Stomach (tissue), 9 donors: ENCODE measurements around the gene MAGEB1. TPM values are rescaled to one million over a fixed set of nuclear protein-coding genes. Genes with fewer than 3 reads are reported as not detected.
A peak's percentile ranks its signal among the peaks of the same experiment; 100 is the strongest.

Experiments used
- DNase-seq, 2 donors: peaks; one replicate each; pipeline versions ENCODE4 v3.0.0 to v3.0.0-alpha.2; 2013 to 2019
- H3K27ac ChIP-seq, 5 donors: fragments of 200-600 bp in 4 of 5; sonication (generic) in 4 of 5; one replicate each; pipeline ENCODE4 v1.5.1; 2013 to 2019; ENCODE audit warnings: mild to moderate bottlenecking in 1 of 5, moderate library complexity in 1 of 5
- H3K27me3 ChIP-seq, 3 donors: fragments of 200-600 bp; sonication (generic); one replicate each; pipeline ENCODE4 v1.5.1; 2017 to 2019; ENCODE audit warnings: mixed run types in 1 of 3
- H3K36me3 ChIP-seq, 4 donors: fragments of 200-600 bp; sonication (generic); 1 replicate in 3 of 4; 2 replicates in 1 of 4; pipeline ENCODE4 v1.5.1; 2016 to 2019
- H3K4me1 ChIP-seq, 4 donors: fragments of 200-600 bp; sonication (generic); one replicate each; pipeline ENCODE4 v1.5.1; 2016 to 2019
- H3K4me3 ChIP-seq, 4 donors: fragments of 200-600 bp; sonication (generic) in 3 of 4; one replicate each; pipeline ENCODE4 v1.5.1; 2016 to 2019; ENCODE audit warnings: mild to moderate bottlenecking in 1 of 4
- H3K9me3 ChIP-seq, 4 donors: fragments of 200-600 bp; sonication (generic); one replicate each; pipeline ENCODE4 v1.5.1; 2016 to 2019
- CTCF ChIP-seq, 7 experiments: fragments of 450-650 bp in 4 of 7; fragments of 200-600 bp in 3 of 7; sonication (generic) in 3 of 7; IDR thresholded peaks; one replicate each; pipeline ENCODE4 v1.5.1; 2016 to 2019; ENCODE audit warnings: antibody characterized with exemption in 7 of 7, control low read depth in 2 of 7, mild to moderate bottlenecking in 1 of 7
- EP300 ChIP-seq: sonication (generic); formaldehyde crosslinking; IDR thresholded peaks from one replicate; pipeline ENCODE4 v1.6.1; 2017; ENCODE audit warnings: antibody characterized with exemption
- POLR2A ChIP-seq, 4 donors: fragments of 450-650 bp; IDR thresholded peaks; one replicate each; pipeline ENCODE4 v1.6.1; 2016; ENCODE audit warnings: antibody characterized with exemption in 4 of 4, control low read depth in 2 of 4, mild to moderate bottlenecking in 1 of 4, moderate library complexity in 1 of 4
- POLR2AphosphoS5 ChIP-seq, 3 donors: sonication (generic); formaldehyde crosslinking; IDR thresholded peaks; one replicate each; pipeline ENCODE4 v1.6.1; 2016; ENCODE audit warnings: antibody characterized with exemption in 3 of 3
- WGBS, 5 donors: extraction: QIAGEN DNeasy Blood & Tissue Kit in 3 of 5; methylation state at CpG; one replicate each; pipeline versions ENCODE4 v1.1.5 to v1.1.7; 2013 to 2018; 5-methylcytosine and 5-hydroxymethylcytosine counted together
- intact Hi-C: fragments of 100-400 bp; cut with DNase I; formaldehyde crosslinking; loops from one replicate; pipeline ENCODE4 v1.15.1; 2023; ENCODE audit warnings: low total_unique reads
- polyA plus RNA-seq, 3 donors: library from polyadenylated mRNA; stranded (reverse); fragments of 200-250 nt; gene quantifications; one replicate each; pipeline ENCODE4 v1.2.3, GENCODE V29; 2013
- total RNA-seq, 5 donors: library from RNA; depleted of rRNA; stranded (reverse); fragments of >200 nt; gene quantifications; one replicate each; pipeline versions ENCODE4 v1.1.0 to v1.2.3, GENCODE V29; 2014 to 2016
- donor health status: healthy with polysubstance abuse.
- donor health status: Bipolar disorder and iron deficiency.
- donor health status: healthy.

MAGEB1 gene
- total and polyA plus RNA-seq, 8 donors: not detected

GRCh38 chrX:30278365-30278764, 31.4 kb downstream of the MAGEB1 start:
- intact Hi-C loops: loop anchor here (10.0 kb wide), 1 partner anchor 226 kb away; no protein-coding TSS in a partner anchor
- 46 to 90% (median 87%) methylated on average over 1 of the region's 1 CpG for whole genome bisulfite sequencing, 5 donors

DNA sequence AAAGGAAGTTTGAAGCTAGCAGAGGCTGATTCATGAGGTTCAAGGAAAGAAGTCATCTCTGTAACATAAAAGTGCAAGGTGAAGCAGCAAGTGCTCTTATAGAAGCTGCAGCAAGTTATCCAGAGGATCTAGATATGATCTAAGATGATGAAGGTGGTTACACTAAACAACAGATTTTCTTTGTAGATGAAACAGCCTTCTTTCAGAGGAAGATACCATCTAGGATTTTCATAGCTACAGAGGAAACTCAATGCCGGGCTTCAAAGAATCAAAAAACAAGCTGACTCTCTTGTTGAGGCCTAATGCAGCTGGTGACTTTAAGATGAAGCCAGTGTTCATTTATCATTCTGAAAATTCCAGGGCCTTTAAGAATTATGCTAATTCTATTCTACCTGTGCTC, 33.5 kb downstream of the MAGEB1 start:
- TF ChIP-seq EP300: no peak
- TF ChIP-seq POLR2A (IDR thresholded peaks at IDR 0.05): no peak
- TF ChIP-seq CTCF (IDR thresholded peaks at IDR 0.05): no peak
- no peak for TF ChIP-seq POLR2AphosphoS5 (IDR thresholded peaks at IDR 0.05)
- WGBS, 5 donors: 50 to 86% (median 55%) methylated on average over 1 of the region's 1 CpG
- H3K9me3 ChIP-seq: no peaks in the 10 kb centered on the region
- no peak overlapping the region for H3K27ac ChIP-seq
- H3K4me1 ChIP-seq: no peaks in the 10 kb centered on the region
- intact Hi-C loops: no loop called here
- H3K4me3 ChIP-seq: no peak overlapping the region
- H3K36me3 ChIP-seq: no peaks in the 10 kb centered on the region
- no peaks in the 10 kb centered on the region for H3K27me3 ChIP-seq
- no peak for DNase-seq

More at GRCh38 chrX:30278365-30278764, 31.4 kb downstream of the MAGEB1 start:
- DNase-seq: no peak
- Histone ChIP-seq H3K27ac (no peak overlapping the region), H3K27me3 (no peaks in the 10 kb centered on the region), H3K9me3 (no peaks in the 10 kb centered on the region), H3K4me3 (no peak overlapping the region), H3K36me3 (no peaks in the 10 kb centered on the region), H3K4me1 (no peaks in the 10 kb centered on the region)
- TF ChIP-seq CTCF (IDR thresholded peaks at IDR 0.05) (no peak), POLR2A (IDR thresholded peaks at IDR 0.05) (no peak), POLR2AphosphoS5 (IDR thresholded peaks at IDR 0.05) (no peak), EP300 (no peak)

DNA sequence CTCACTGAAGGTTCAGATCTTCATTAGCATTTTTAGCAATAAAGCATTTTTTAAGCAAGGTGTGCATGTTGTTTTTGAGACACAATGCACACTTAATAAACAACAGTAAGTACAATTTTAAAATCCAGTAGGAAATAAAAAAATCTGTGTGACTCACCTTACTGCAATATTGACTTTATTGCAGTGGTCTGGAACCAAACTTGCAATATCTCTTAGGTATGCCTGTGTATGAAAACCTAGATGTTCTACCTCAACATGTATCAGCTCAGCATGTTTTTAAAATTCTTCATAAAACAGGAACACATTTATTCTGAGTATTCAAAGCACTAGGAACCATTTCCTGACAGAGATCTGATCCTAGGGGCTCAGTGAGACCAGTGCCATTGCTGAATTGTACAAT, 35.6 kb downstream of the MAGEB1 start:
- intact Hi-C loops: no loop called here
- DNase-seq: no peak
- no peak for TF ChIP-seq POLR2A (IDR thresholded peaks at IDR 0.05)
- TF ChIP-seq EP300: no peak
- TF ChIP-seq CTCF (IDR thresholded peaks at IDR 0.05): no peak
- Histone ChIP-seq H3K36me3 (no peaks in the 10 kb centered on the region), H3K4me1 (no peaks in the 10 kb centered on the region), H3K4me3 (no peak overlapping the region), H3K27ac (no peak overlapping the region), H3K9me3 (no peaks in the 10 kb centered on the region), H3K27me3 (no peaks in the 10 kb centered on the region)

- H3K9me3 ChIP-seq: no peaks in the 10 kb centered on the region
- intact Hi-C loops: no loop called here
- no peaks in the 10 kb centered on the region for H3K4me1 ChIP-seq
- no peak overlapping the region for H3K27ac ChIP-seq
- H3K4me3 ChIP-seq: no peak overlapping the region
- DNase-seq: peak in 1 of 2 donors; percentile 32
- H3K36me3 ChIP-seq: no peaks in the 10 kb centered on the region
- no peaks in the 10 kb centered on the region for H3K27me3 ChIP-seq
- WGBS, 5 donors: 58 to 84% (median 65%) methylated on average over 3 of the region's 3 CpGs
- TF ChIP-seq POLR2A (IDR thresholded peaks at IDR 0.05) (no peak), POLR2AphosphoS5 (IDR thresholded peaks at IDR 0.05) (peak in 1 of 3 donors; percentile 10), EP300 (no peak)
These were observed 36.7 kb downstream of the MAGEB1 start for GRCh38 chrX:30283456-30284200.
